Osteoblast (primary cell): ENCODE measurements around the gene C4orf17. TPM values are rescaled to one million over a fixed set of nuclear protein-coding genes. Genes with fewer than 3 reads are reported as not detected.

Experiments
- DNase-seq: peaks from one replicate; pipeline ENCODE4 v3.0.0; 2011; ENCODE audit warnings: low spot score, mixed read lengths; ENCODE audit not compliant: insufficient read length; ENCODE audit errors: missing footprints
- H2AFZ ChIP-seq: 2 replicates; pipeline ENCODE4 v1.6.0; 2011; ENCODE audit warnings: mild to moderate bottlenecking, low read length
- H3K27ac ChIP-seq: 2 replicates; pipeline ENCODE4 v1.5.1; 2011; ENCODE audit warnings: mild to moderate bottlenecking, low read depth, low read length, moderate library complexity
- H3K27me3 ChIP-seq: 2 replicates; pipeline ENCODE4 v1.6.0; 2012; ENCODE audit warnings: mild to moderate bottlenecking, control low read depth, inconsistent platforms, low read length, moderate library complexity; ENCODE audit not compliant: insufficient read depth
- H3K36me3 ChIP-seq: 2 replicates; pipeline ENCODE4 v1.5.1; 2011; ENCODE audit warnings: mild to moderate bottlenecking, low read length, control low read depth, moderate library complexity; ENCODE audit not compliant: insufficient read depth
- H3K4me1 ChIP-seq: 2 replicates; pipeline ENCODE4 v1.5.1; 2011; ENCODE audit warnings: mild to moderate bottlenecking, low read length, control low read depth, moderate library complexity; ENCODE audit not compliant: insufficient read depth
- H3K4me2 ChIP-seq: 2 replicates; pipeline ENCODE4 v1.6.0; 2011; ENCODE audit warnings: mild to moderate bottlenecking, low read length; ENCODE audit not compliant: insufficient read depth
- H3K4me3 ChIP-seq: fragments of 200-600 bp; sonication (generic); 3 replicates; pipeline ENCODE4 v1.5.1; 2012; ENCODE audit warnings: mild to moderate bottlenecking, low read length, inconsistent platforms; ENCODE audit not compliant: insufficient read depth
- H3K79me2 ChIP-seq: 2 replicates; pipeline ENCODE4 v1.6.0; 2012; ENCODE audit warnings: mild to moderate bottlenecking, low read length, control low read depth, inconsistent platforms; ENCODE audit not compliant: insufficient read depth
- H3K9me3 ChIP-seq: 2 replicates; pipeline ENCODE4 v1.5.1; 2011; ENCODE audit warnings: low read depth, low read length, control low read depth
- H4K20me1 ChIP-seq: 2 replicates; pipeline ENCODE4 v1.6.0; 2012; ENCODE audit warnings: mild to moderate bottlenecking, low read length, control low read depth; ENCODE audit not compliant: insufficient read depth
- total RNA-seq: library from RNA; depleted of rRNA; stranded (reverse); fragments of >200 nt; gene quantifications from 2 replicates; pipeline ENCODE4 v1.2.3, GENCODE V29; 2012
- TF ChIP-seq, protein P1 (sequence below): IDR thresholded peaks from 2 replicates; pipeline ENCODE4 v1.5.1; 2011; ENCODE audit warnings: mild to moderate bottlenecking, low read depth, low read length, moderate library complexity; ENCODE audit errors: extremely low read depth

The C4orf17 gene
- total RNA-seq, 1 donor, result not detected

- Histone ChIP-seq H3K36me3 (no peaks in the 10 kb centered on the region), H3K4me1 (no peaks in the 10 kb centered on the region), H3K27me3 (no peaks in the 10 kb centered on the region), H3K79me2 (no peaks in the 10 kb centered on the region), H2AFZ (no peak overlapping the region), H3K4me2 (no peak overlapping the region), H4K20me1 (no peaks in the 10 kb centered on the region), H3K9me3 (no peaks in the 10 kb centered on the region), H3K27ac (no peak overlapping the region), H3K4me3 (no peak overlapping the region)
- DNase-seq, result no peak
- TF ChIP-seq, protein P1, sequence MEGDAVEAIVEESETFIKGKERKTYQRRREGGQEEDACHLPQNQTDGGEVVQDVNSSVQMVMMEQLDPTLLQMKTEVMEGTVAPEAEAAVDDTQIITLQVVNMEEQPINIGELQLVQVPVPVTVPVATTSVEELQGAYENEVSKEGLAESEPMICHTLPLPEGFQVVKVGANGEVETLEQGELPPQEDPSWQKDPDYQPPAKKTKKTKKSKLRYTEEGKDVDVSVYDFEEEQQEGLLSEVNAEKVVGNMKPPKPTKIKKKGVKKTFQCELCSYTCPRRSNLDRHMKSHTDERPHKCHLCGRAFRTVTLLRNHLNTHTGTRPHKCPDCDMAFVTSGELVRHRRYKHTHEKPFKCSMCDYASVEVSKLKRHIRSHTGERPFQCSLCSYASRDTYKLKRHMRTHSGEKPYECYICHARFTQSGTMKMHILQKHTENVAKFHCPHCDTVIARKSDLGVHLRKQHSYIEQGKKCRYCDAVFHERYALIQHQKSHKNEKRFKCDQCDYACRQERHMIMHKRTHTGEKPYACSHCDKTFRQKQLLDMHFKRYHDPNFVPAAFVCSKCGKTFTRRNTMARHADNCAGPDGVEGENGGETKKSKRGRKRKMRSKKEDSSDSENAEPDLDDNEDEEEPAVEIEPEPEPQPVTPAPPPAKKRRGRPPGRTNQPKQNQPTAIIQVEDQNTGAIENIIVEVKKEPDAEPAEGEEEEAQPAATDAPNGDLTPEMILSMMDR, result no peak
Measured at GRCh38 chr4:99490286-99490685, 20.5 kb upstream of the C4orf17 start.

- no peak overlapping the region for H3K4me3 ChIP-seq
- no peak overlapping the region for H3K27ac ChIP-seq
- TF ChIP-seq, protein P1, result no peak
- H3K79me2 ChIP-seq, result no peaks in the 10 kb centered on the region
- no peaks in the 10 kb centered on the region for H3K27me3 ChIP-seq
- no peak overlapping the region for H2AFZ ChIP-seq
- H3K9me3 ChIP-seq, result no peaks in the 10 kb centered on the region
- H3K36me3 ChIP-seq, result no peaks in the 10 kb centered on the region
- no peaks in the 10 kb centered on the region for H3K4me1 ChIP-seq
- H4K20me1 ChIP-seq, result no peaks in the 10 kb centered on the region
- no peak overlapping the region for H3K4me2 ChIP-seq
- DNase-seq, result no peak
Measured at GRCh38 chr4:99504804-99505502, 5.9 kb upstream of the C4orf17 start.

GRCh38 chr4:99506781-99507180 is 4.0 kb upstream of the C4orf17 start:
- H3K4me2 ChIP-seq, result no peak overlapping the region
- no peaks in the 10 kb centered on the region for H3K36me3 ChIP-seq
- no peaks in the 10 kb centered on the region for H4K20me1 ChIP-seq
- H3K27me3 ChIP-seq, result no peaks in the 10 kb centered on the region
- no peak for DNase-seq
- no peak overlapping the region for H3K4me3 ChIP-seq
- no peaks in the 10 kb centered on the region for H3K79me2 ChIP-seq
- H3K4me1 ChIP-seq, result no peaks in the 10 kb centered on the region
- no peak overlapping the region for H2AFZ ChIP-seq
- no peak overlapping the region for H3K27ac ChIP-seq
- TF ChIP-seq, protein P1, result no peak
- H3K9me3 ChIP-seq, result no peaks in the 10 kb centered on the region

DNA sequence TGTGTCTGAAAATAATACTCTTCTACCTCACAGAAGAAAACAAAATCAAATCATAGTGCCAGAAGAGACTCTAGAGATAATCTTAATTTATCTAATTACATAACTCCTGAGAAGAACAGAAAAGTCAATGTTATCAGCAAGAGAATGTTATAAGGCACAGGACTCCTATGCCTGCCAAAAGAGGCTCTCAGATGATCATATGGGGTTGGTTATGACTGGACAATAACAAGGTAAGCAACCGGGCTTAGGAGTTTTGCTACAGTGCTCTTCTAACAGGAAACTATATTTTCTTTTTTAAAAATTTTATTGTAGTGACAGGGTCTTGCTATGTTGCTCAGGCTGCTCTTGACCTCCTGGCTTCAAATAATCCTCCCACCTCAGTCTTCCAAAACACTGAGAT is 3.5 kb upstream of the C4orf17 start:
- no peaks in the 10 kb centered on the region for H3K4me1 ChIP-seq
- H3K79me2 ChIP-seq, result no peaks in the 10 kb centered on the region
- H4K20me1 ChIP-seq, result no peaks in the 10 kb centered on the region
- H3K36me3 ChIP-seq, result no peaks in the 10 kb centered on the region
- TF ChIP-seq, protein P1, result no peak
- no peaks in the 10 kb centered on the region for H3K27me3 ChIP-seq
- no peak overlapping the region for H2AFZ ChIP-seq
- H3K4me3 ChIP-seq, result no peak overlapping the region
- H3K9me3 ChIP-seq, result no peaks in the 10 kb centered on the region
- no peak for DNase-seq
- no peak overlapping the region for H3K4me2 ChIP-seq
- no peak overlapping the region for H3K27ac ChIP-seq
